OCI-LY1 (cell line): ENCODE measurements around the gene POU6F2.

Experiments
- EZH2 ChIP-seq: fragments of 200-600 bp; sonication (generic), shearing (Covaris generic); IDR thresholded peaks from 2 replicates; pipeline ENCODE4 v1.8.0; 2017; ENCODE audit warnings: borderline replicate concordance, mixed run types, mild to moderate bottlenecking, antibody characterized with exemption, low read length, moderate library complexity, mixed read lengths
- TF ChIP-seq, protein P1 (sequence below): fragments of 200-600 bp; sonication (generic), shearing (Covaris generic); IDR thresholded peaks from 2 replicates; pipeline ENCODE4 v1.5.1; 2017; ENCODE audit warnings: mild to moderate bottlenecking, antibody characterized with exemption, low read length, moderate library complexity, mixed read lengths

DNA sequence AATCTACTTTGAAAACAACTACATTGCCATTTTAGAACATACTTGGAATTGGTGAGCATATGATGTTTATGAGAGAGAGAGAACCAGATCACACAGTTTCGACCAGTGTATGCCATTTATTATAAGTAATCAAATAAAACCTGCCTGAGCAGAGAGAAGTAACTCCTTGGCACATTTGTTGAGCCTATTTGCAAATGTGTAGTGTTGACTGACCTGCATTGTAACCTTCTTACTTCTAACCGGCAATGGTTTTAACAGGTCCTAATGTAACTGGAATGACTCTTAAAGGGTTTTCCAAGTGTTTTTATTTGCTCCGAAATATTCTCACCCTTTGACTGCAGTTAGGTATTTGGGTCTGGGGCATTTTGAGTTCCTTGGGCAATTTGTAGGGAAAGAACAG, 167.6 kb downstream of the POU6F2 start:
- TF ChIP-seq, protein P1, sequence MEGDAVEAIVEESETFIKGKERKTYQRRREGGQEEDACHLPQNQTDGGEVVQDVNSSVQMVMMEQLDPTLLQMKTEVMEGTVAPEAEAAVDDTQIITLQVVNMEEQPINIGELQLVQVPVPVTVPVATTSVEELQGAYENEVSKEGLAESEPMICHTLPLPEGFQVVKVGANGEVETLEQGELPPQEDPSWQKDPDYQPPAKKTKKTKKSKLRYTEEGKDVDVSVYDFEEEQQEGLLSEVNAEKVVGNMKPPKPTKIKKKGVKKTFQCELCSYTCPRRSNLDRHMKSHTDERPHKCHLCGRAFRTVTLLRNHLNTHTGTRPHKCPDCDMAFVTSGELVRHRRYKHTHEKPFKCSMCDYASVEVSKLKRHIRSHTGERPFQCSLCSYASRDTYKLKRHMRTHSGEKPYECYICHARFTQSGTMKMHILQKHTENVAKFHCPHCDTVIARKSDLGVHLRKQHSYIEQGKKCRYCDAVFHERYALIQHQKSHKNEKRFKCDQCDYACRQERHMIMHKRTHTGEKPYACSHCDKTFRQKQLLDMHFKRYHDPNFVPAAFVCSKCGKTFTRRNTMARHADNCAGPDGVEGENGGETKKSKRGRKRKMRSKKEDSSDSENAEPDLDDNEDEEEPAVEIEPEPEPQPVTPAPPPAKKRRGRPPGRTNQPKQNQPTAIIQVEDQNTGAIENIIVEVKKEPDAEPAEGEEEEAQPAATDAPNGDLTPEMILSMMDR: no peak
- TF ChIP-seq EZH2: no peak
